ENCODE measurements around the gene ZNF77. TPM values are rescaled to one million over a fixed set of nuclear protein-coding genes. Genes with fewer than 3 reads are reported as not detected.
"Not testable (repeated sequence)": the region's sequence is repeated elsewhere in the genome, so short reads cannot be mapped to it uniquely, and the experiment has no call there.

ZNF77 gene
- total RNA-seq = 1 to 10 TPM; 2.2 to 4.5 (median 3.3) TPM

GRCh38 chr19:2944775-2945574 is at the start of gene ZNF77:
TSS of gene ZNF77 (minus strand) at chr19:2944971. CDS start at chr19:2944840, 131 bp downstream.
- H3K9me3 ChIP-seq = no peaks in the 10 kb centered on the region
- peaks cover 3 to 33% (median 16%) of the 10 kb centered on the region in 4 donors for H3K4me1 ChIP-seq
- peak within 1 kb of the TSS; percentile 88 to 100 (median 93) for H3K27ac ChIP-seq
- H3K27me3 ChIP-seq = no peaks in the 10 kb centered on the region
- 0 to 1% methylated on average over 41 to 56 of the region's 74 CpGs for WGBS, 2 donors
- peak within 1 kb of the TSS; percentile 79 to 99 (median 86) for H3K4me3 ChIP-seq
- H3K36me3 ChIP-seq = peaks cover 0 to 5% (median 0%) of the 10 kb centered on the region in 3 donors
- peak; percentile 42 to 65 for TF ChIP-seq POLR2A (IDR thresholded peaks at IDR 0.05)
- peak in 3 of 5 experiments; percentile 26 to 84 (median 80) for TF ChIP-seq CTCF (IDR thresholded peaks at IDR 0.05)
- TF ChIP-seq EP300 (IDR thresholded peaks at IDR 0.05) = peak in 1 of 2 donors; percentile 85
- peak; percentile 99 to 100 for DNase-seq (ENCODE audit: low spot score in 2 of 2)

- H3K27ac ChIP-seq = no peak overlapping the region
- no peak overlapping the region for H3K4me3 ChIP-seq
- peaks cover 0 to 3% (median 0%) of the 10 kb centered on the region in 4 donors for H3K4me1 ChIP-seq
- H3K27me3 ChIP-seq = no peaks in the 10 kb centered on the region
- no peak for DNase-seq (ENCODE audit: low spot score in 2 of 2)
- WGBS, 2 donors = 59 to 62% methylated on average over 9 of the region's 9 CpGs
- H3K9me3 ChIP-seq = no peaks in the 10 kb centered on the region
- TF ChIP-seq CTCF (IDR thresholded peaks at IDR 0.05) (no peak), EP300 (IDR thresholded peaks at IDR 0.05) (no peak), POLR2A (IDR thresholded peaks at IDR 0.05) (no peak)
- H3K36me3 ChIP-seq = peaks cover 0 to 16% (median 0%) of the 10 kb centered on the region in 3 donors
Observed at GRCh38 chr19:2993579-2993978, 48.8 kb upstream of the ZNF77 start.

- peaks cover 0 to 3% (median 0%) of the 10 kb centered on the region in 4 donors for H3K4me1 ChIP-seq
- TF ChIP-seq EP300 (IDR thresholded peaks at IDR 0.05) = no peak
- no peak for TF ChIP-seq CTCF (IDR thresholded peaks at IDR 0.05)
- no peak for TF ChIP-seq POLR2A (IDR thresholded peaks at IDR 0.05)
- no peak for DNase-seq (ENCODE audit: low spot score in 2 of 2)
- no peak overlapping the region for H3K27ac ChIP-seq
- H3K36me3 ChIP-seq = peaks cover 0 to 13% (median 0%) of the 10 kb centered on the region in 3 donors
- H3K27me3 ChIP-seq = no peaks in the 10 kb centered on the region
- H3K4me3 ChIP-seq = no peak overlapping the region
- 45 to 52% methylated on average over 14 of the region's 14 CpGs for WGBS, 2 donors
- no peaks in the 10 kb centered on the region for H3K9me3 ChIP-seq
Observed at GRCh38 chr19:2992958-2993357, 48.2 kb upstream of the ZNF77 start.

GRCh38 chr19:2992333-2992732 is 47.6 kb upstream of the ZNF77 start:
- H3K27me3 ChIP-seq; H3K9me3 ChIP-seq; H3K4me3 ChIP-seq; H3K4me1 ChIP-seq; H3K27ac ChIP-seq; DNase-seq (ENCODE audit: low spot score in 2 of 2); H3K36me3 ChIP-seq: not testable (repeated sequence)
- 92 to 94% methylated on average over 11 of the region's 11 CpGs for WGBS, 2 donors

GRCh38 chr19:2989236-2989946 is 44.6 kb upstream of the ZNF77 start:
- Histone ChIP-seq H3K27ac (no peak overlapping the region), H3K9me3 (no peaks in the 10 kb centered on the region), H3K4me1 (peaks cover 0 to 7% (median 0%) of the 10 kb centered on the region in 4 donors), H3K4me3 (no peak overlapping the region), H3K27me3 (no peaks in the 10 kb centered on the region), H3K36me3 (no peaks in the 10 kb centered on the region)
- WGBS, 2 donors = 95 to 96% methylated on average over 10 to 15 of the region's 15 CpGs
- TF ChIP-seq CTCF (IDR thresholded peaks at IDR 0.05) (no peak), POLR2A (IDR thresholded peaks at IDR 0.05) (no peak), EP300 (IDR thresholded peaks at IDR 0.05) (no peak)
- no peak for DNase-seq (ENCODE audit: low spot score in 2 of 2)

All from tibial nerve (tissue), 4 donors.